Suprapubic skin (tissue), 4 donors: Measurements from ENCODE around the gene FAM131A.

Experiments used
- CTCF ChIP-seq, 2 donors: fragments of 200-600 bp in 1 of 2; fragments of 450-650 bp in 1 of 2; sonication (generic) in 1 of 2; IDR thresholded peaks; one replicate each; pipeline ENCODE4 v1.5.1; 2016 to 2019; ENCODE audit warnings: antibody characterized with exemption in 2 of 2, mild to moderate bottlenecking in 1 of 2, moderate library complexity in 1 of 2
- EP300 ChIP-seq: sonication (generic); formaldehyde crosslinking; IDR thresholded peaks from one replicate; pipeline ENCODE4 v1.6.1; 2017; ENCODE audit warnings: antibody characterized with exemption
- POLR2A ChIP-seq, 2 donors: fragments of 450-650 bp; IDR thresholded peaks; one replicate each; pipeline ENCODE4 v1.6.1; 2017; ENCODE audit warnings: antibody characterized with exemption in 2 of 2, mild to moderate bottlenecking in 2 of 2, moderate library complexity in 2 of 2
- POLR2AphosphoS5 ChIP-seq, 3 donors: sonication (generic); formaldehyde crosslinking; IDR thresholded peaks; one replicate each; pipeline ENCODE4 v1.6.1; 2017; ENCODE audit warnings: antibody characterized with exemption in 3 of 3

GRCh38 chr3:184368586-184369183 is 31.3 kb downstream of the FAM131A start:
- no peak for TF ChIP-seq CTCF (IDR thresholded peaks at IDR 0.05)
- no peak for TF ChIP-seq EP300
- no peak for TF ChIP-seq POLR2AphosphoS5 (IDR thresholded peaks at IDR 0.05)
- no peak for TF ChIP-seq POLR2A (IDR thresholded peaks at IDR 0.05)
